DOHH2 (cell line): ENCODE measurements around the gene RHOC.

Source experiments
- EZH2phosphoT487 ChIP-seq: fragments of 200-600 bp; sonication (generic); IDR thresholded peaks from 2 replicates; pipeline ENCODE4 v1.6.1; 2017; ENCODE audit warnings: borderline replicate concordance, mild to moderate bottlenecking, antibody characterized with exemption, low read length, moderate library complexity, mixed read lengths
- TF ChIP-seq, protein P1 (sequence below): fragments of 200-600 bp; sonication (generic); IDR thresholded peaks from one replicate; pipeline ENCODE4 v1.5.1; 2014; ENCODE audit warnings: antibody characterized with exemption, mild to moderate bottlenecking, low read depth, low read length; ENCODE audit not compliant: poor library complexity, severe bottlenecking

DNA sequence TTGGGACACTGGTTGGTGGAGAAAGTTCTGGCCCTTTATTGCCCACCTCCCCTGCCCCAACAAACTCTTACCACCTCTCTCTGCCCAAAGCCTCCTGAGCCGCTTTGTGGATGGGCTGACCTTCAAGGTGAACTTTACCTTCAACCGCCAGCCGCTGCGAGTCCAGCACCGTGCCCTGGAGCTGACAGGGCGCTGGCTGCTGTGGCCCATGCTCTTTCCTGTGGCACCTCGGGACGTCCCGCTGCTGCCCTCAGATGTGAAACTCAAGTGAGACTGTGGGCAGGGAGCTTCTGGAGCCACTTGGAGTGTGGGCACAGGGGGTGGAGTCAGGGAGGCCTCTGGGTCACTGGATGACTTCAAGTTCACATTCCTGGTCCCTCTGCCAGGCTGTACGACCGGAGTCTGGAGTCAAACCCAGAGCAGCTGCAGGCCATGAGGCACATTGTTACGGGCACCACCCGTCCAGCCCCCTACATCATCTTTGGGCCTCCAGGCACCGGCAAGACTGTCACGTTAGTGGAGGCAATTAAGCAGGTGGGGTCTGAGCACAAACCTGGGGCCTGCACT, 12.5 kb downstream of the RHOC start:
- TF ChIP-seq, protein P1, sequence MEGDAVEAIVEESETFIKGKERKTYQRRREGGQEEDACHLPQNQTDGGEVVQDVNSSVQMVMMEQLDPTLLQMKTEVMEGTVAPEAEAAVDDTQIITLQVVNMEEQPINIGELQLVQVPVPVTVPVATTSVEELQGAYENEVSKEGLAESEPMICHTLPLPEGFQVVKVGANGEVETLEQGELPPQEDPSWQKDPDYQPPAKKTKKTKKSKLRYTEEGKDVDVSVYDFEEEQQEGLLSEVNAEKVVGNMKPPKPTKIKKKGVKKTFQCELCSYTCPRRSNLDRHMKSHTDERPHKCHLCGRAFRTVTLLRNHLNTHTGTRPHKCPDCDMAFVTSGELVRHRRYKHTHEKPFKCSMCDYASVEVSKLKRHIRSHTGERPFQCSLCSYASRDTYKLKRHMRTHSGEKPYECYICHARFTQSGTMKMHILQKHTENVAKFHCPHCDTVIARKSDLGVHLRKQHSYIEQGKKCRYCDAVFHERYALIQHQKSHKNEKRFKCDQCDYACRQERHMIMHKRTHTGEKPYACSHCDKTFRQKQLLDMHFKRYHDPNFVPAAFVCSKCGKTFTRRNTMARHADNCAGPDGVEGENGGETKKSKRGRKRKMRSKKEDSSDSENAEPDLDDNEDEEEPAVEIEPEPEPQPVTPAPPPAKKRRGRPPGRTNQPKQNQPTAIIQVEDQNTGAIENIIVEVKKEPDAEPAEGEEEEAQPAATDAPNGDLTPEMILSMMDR, result no peak
- TF ChIP-seq EZH2phosphoT487, result no peak
